Femur (tissue), 1 donor: ENCODE measurements around the gene RNF126.
"Not testable (repeated sequence)": the region's sequence is repeated elsewhere in the genome, so short reads cannot be mapped to it uniquely, and the experiment has no call there.

Experiments used
- DNase-seq: peaks from one replicate; pipeline ENCODE4 v3.0.0-alpha.2; 2017

Gene RNF126

GRCh38 chr19:624433-625109 is 38.4 kb downstream of the RNF126 start:
- no peak for DNase-seq

- no peak for DNase-seq
Measured at GRCh38 chr19:623974-624373, 39.0 kb downstream of the RNF126 start.

- no peak for DNase-seq
Measured at GRCh38 chr19:623175-623916, 39.7 kb downstream of the RNF126 start.

DNA sequence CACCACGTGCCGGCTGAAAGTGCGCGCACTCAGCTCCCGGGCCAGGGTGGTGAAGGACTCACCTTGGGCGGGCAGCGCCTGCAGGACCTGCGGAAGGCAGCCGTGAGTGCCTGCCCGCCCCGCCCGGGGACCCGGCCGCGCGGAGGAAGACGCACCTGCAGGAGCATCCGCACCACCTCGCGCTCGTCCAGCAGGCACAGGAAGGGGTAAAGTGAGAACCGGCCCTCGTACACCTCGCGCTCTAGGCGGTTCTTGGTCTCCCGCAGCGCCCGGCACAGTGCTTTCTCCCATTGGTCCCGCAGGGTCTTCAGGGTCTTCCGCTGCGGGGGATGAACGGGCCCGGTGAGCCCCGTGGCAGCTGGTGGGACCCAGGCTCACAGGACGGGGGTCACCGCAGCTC is 40.3 kb downstream of the RNF126 start:
- no peak for DNase-seq

- no peak for DNase-seq
Measured at GRCh38 chr19:621819-622218, 41.2 kb downstream of the RNF126 start.

- DNase-seq: not testable (repeated sequence)
Measured at GRCh38 chr19:621191-621590, 41.8 kb downstream of the RNF126 start.

- DNase-seq: no peak
Measured at GRCh38 chr19:620166-620862, 42.7 kb downstream of the RNF126 start.

GRCh38 chr19:619286-620002 is 43.6 kb downstream of the RNF126 start:
- no peak for DNase-seq

DNA sequence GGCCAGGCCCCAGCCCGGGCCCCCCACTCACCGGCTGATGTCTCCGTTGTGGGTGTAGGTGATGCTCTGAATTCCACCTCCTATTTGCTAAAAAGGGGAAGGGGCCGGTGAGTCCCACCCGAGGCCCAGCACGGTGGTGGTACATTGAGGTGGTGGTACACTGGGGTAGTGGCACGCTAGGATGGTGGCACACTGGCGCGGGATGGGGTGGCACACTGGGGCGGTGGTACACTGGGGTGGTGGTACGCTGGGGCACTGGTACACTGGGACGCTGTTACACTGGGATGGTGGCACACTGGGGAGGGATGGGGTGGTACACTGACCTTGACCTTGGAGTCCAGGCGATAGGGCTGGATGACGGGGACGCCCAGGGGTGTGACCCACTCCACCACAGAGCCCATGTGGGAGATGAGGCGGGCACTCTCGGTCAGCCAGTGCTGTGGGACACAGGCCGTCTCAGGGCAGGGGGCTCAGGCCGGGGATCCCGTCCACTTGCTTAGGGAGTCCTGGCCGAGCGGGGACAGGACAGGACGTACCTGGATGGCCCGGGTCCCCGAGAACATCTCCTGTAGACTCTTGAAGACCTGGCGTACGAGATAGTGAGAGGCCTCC is 44.2 kb downstream of the RNF126 start:
- DNase-seq: no peak

DNA sequence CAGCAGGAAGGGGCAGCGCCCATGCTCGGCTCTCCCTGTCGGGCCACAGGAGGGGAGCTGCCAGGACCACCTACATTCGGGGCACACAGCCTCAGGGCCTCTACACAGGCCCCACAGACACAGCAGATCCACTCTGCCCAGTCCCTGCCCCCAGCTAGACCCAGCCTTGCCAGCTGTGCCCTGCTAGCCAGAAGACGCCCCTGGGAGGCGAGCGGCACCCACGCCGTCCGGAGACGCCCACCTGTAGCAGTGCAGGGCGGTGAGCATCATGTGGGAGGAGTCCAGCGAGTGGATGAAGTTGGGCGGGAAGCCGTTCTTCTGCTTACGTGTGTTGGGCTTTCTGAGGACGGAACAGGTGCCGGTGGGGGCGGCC is 44.8 kb downstream of the RNF126 start:
- DNase-seq: no peak

GRCh38 chr19:617551-618246 is 45.3 kb downstream of the RNF126 start:
- no peak for DNase-seq

DNA sequence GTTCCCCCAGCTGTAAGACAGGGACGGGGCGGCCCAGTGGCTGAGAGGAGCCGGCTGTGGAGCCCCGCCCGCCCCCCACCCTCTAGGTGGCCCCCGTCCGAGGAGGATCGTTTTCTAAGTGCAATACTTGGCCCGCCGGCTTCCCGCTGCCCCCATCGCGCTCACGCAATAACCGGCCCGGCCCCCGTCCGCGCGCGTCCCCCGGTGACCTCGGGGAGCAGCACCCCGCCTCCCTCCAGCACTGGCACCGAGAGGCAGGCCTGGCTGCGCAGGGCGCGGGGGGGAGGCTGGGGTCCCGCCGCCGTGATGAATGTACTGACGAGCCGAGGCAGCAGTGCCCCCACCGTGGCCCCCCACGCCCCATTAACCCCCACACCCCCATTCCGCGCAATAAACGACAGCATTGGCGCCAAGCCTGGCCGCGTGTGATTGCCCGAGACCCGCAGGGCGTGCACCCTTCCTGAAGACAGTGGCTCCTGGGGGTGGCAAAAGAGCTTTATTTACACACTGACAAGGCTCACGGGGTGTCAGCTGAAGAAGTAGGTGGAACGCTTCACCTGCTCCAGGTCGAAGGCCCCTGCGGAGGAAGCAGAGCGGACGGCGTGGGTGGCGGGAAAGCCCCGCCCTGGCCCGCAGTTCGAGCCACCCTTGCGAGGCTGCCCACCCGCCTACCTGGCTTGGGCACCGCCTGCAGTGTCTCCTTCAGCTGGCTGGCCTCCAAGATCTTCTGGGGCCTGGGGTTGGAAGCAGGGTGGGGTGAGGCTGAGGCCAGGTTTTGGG is 46.1 kb downstream of the RNF126 start:
- no peak for DNase-seq

- no peak for DNase-seq
Measured at GRCh38 chr19:616062-616700, 46.8 kb downstream of the RNF126 start.

DNA sequence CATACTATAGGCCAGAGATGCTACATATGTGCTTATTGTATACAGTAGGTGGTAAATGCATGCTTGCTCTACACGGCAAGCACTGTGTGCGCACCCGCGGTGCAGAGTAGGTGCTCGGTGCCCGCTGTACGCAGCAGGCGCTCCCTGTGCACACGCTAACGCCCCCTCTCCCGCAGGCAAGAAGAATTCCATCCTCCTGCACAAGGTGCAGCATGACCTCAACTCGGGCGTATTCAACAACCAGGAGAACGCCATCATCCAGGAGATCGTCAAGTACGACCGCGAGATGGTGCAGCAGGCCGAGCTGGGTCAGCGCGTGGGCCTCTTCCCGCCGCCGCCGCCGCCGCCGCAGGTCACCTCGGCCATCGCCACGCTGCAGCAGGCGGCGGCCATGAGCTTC is 47.4 kb downstream of the RNF126 start:
- DNase-seq: no peak

GRCh38 chr19:613732-614567 is 49.1 kb downstream of the RNF126 start:
- DNase-seq: no peak

- no peak for DNase-seq
Measured at GRCh38 chr19:612941-613340, 50.1 kb downstream of the RNF126 start.

GRCh38 chr19:611481-611868 is 51.5 kb downstream of the RNF126 start:
- no peak for DNase-seq

DNA sequence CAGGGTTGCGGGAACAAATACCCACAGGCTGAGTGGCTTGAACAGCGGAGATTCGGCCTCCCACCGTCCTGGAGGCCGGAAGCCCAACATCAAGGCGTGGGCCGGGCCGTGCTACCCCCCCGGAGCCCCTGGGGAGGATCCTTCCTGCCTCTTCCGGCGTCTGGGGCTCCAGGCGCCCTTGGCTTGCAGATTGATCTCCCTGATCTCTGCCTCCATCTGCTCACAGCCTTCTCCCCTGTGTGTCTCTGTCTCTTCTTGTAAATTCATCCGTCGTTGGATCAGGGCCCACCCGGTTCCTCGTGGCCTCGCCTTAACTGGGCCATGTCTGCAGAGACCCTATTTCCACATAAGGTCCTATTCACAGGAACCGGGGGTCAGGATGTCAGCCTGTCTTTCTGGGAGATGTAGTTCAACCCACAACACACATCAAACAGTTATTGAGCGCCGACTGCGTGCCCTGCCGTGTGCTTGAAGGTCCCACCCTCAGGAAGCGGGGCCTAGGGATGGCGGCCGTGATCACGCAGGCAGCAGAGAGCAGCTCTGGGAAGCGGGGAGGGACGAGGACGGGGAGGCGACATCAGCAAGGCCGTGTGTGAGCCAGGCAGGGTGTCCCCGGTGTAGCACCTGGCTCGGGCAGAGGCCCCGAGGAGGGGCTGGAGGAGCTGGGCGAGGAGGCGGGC is 52.1 kb downstream of the RNF126 start:
- peak; percentile 61 for DNase-seq

- DNase-seq: no peak
Measured at GRCh38 chr19:610071-610800, 52.8 kb downstream of the RNF126 start.
